GM19025 (cell line): ENCODE results near the gene JAM2.
"Not testable (repeated sequence)": the region's sequence is repeated elsewhere in the genome, so short reads cannot be mapped to it uniquely, and the experiment has no call there.

Experiments used
- ATAC-seq: cut with Tn5 transposase; IDR thresholded peaks from one replicate; pipeline ENCODE4 v1.9.1; 2021; ENCODE audit warnings: mild to moderate bottlenecking, low read depth, moderate library complexity; ENCODE audit not compliant: unreplicated experiment

The JAM2 gene

DNA sequence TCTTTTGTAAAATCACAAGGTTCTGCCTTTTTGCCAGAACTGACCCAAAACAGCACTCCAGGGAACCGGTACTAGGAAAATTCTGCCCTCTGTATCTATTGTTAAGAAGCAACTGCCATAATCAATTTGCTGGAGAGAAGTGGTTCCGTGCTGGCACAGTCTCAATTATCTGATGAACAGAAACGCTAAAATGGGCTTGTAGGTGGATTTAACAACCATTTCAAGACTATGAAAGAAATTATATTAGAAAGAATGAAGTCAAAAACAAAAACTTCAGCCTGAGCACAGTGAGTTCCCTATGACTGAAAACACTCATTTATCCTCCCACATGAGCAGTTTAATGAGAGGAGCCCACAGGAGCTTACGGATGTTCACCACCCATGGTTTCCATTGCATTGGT is 4.4 kb downstream of the JAM2 start:
- no peak for ATAC-seq

GRCh38 chr21:25646474-25646873 is 7.4 kb downstream of the JAM2 start:
- ATAC-seq, result no peak

GRCh38 chr21:25647647-25648046 is 8.6 kb downstream of the JAM2 start:
- ATAC-seq, result no peak

GRCh38 chr21:25649146-25649545 is 10.1 kb downstream of the JAM2 start:
- no peak for ATAC-seq

DNA sequence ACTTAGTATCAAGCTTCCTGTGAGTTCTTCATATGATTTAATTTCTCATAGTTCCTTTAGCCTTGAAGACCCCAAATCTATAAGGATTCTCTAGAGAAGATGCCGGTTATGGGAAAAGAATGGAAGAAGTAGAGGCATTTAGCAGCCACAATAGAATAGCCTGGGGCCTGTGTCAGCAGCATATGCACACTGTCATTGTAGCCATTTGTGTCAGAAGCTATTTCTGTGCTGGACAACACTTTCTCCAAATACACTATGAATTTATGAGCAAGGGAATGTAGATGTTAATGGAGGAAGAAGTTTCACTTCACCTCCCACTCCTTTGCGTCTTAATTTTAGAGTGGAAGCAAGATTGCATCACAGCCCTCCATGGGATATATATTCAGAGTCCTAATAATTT is 17.4 kb downstream of the JAM2 start:
- no peak for ATAC-seq

- no peak for ATAC-seq
Observed at GRCh38 chr21:25657140-25657539, 18.1 kb downstream of the JAM2 start.

DNA sequence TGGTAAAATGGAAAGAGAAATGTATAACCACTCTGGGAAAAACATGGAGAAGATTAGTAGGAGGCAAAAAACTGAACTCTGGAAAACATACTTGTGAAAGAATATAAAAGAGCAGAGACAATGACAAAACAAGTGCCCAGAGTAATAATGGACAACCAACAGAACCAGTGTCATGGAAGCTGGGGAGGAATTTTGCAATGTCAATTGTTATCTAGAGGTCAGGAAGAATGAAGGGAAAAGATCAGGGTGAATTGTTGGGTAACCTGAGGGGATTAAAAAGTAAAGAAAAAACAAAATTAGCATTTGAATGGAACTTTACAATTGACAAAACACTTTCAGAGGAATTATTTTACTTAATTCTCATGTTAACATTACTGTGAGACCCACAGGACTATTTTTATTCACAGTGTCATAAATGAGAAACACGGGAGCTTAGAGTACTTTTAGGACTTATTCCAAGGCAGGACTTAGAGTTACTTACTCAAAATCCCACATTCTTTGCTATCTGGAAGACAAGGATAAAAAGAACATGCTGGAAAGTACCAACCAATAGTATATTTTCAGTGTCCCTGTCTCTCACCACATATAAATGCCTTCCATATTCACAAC is 19.5 kb downstream of the JAM2 start:
- ATAC-seq, result no peak

DNA sequence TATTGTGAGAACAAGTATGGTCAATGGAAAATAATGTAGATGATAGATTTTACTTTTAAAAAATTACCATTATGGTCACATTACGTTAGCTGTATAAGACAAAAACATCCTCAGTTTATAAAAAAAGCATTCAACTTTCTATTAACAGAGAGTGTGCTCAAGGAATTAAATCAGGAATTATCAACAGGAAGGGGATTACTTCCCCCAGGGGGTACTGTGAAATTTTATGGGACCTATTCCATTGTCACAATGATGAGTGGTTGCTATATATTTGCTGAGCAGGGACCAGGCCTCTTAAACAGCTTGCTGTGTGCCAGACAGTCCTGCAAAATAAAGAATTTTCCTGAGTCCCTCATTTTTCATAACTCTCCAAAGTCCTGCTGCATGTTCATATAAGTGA is 21.2 kb downstream of the JAM2 start:
- ATAC-seq, result no peak

- no peak for ATAC-seq
Observed at GRCh38 chr21:25664491-25664931, 25.5 kb downstream of the JAM2 start.

DNA sequence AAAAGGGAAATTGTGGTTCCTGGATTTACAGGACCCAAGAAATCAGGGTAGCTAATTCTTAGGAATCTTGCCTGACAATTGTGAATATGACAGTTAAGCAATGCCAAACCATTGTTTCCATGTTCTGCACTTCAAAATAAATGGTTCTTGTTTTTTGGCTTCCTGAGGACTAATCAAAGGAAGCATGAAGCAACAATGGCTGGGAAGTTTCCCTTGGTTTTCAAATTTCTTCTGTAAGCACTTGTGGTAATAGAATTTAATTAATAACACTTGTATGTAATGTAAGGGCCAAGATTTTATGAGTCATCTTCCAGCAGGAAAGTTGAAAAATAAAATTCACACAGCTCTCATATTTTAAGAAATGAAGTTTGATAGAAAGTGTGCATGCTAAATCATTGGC is 31.7 kb downstream of the JAM2 start:
- no peak for ATAC-seq

DNA sequence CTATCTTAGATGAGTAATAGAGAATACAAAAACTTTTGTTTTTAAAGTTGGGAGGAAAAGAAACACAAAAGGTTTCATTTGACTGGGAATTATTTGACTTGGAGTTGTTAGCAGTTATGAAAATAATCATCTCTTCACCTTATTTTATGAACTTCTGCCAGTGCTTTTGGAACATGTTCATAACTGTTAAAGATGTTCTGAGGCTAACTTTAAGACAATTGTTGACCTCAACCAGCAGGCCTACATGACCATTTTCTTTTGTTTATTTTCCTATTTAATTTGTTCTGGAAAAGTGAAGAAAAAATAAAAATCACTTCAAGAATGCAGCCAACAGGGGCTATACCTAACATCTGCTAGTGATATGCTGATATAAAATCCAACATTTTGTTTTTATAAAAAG is 37.4 kb downstream of the JAM2 start:
- ATAC-seq, result no peak

DNA sequence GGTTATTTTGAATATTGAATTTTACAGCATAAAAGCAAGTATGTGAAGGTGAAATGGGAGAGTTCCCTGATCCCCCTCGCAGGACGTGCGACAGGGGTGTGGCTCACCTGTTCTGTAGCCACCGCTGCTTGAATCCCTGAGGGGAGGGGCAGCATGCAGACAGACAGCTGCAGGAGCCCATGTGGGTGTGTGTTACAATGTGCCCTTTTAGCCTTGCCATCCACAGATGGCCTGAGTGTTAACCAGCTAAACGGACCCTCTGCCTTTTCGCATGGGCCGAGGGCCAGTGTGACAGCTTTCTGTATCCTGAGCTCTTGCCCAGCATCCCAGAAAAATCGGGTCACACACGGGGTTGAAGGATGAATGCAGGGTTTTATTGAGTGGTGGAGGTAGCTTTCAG is 43.3 kb downstream of the JAM2 start:
- ATAC-seq, result no peak

DNA sequence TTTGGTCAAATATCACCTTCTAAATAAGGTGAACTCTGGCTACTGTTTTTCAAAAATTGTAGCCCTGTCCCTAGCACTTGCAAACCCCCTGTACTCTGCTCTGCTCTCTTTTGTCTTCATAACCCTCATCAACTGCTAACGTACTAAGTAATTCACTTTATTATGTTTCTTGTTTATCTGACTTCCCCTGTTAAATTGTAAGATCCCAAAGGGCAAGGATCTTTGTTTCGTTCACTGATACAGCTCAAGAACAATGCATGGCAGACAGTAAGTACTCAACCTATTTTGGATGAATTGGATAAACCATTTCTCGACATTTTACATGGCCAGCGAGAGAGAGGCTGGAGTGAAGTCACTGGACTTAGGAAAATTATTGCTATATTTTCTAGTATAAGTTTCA is 48.7 kb downstream of the JAM2 start:
- no peak for ATAC-seq

- no peak for ATAC-seq
Observed at GRCh38 chr21:25688275-25689155, 49.5 kb downstream of the JAM2 start.

- ATAC-seq, result no peak
Observed at GRCh38 chr21:25689226-25689625, 50.2 kb downstream of the JAM2 start.

- ATAC-seq, result no peak
Observed at GRCh38 chr21:25691976-25692375, 52.9 kb downstream of the JAM2 start.

DNA sequence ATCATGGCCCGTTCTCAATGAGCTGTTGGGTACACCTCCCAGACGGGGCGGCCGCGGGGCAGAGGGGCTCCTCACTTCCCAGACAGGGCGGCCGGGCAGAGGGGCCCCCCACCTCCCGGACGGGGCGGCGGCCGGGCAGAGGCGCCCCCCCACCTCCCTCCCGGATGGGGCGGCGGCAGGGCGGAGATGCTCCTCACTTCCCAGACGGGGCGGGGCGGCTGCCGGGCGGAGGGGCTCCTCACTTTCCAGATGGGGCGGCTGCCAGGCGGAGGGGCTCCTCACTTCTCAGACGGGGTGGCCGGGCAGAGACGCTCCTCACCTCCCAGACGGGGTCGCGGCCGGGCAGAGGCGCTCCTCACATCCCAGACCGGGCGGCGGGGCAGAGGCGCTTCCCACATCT is 56.4 kb downstream of the JAM2 start:
- ATAC-seq, result not testable (repeated sequence)

DNA sequence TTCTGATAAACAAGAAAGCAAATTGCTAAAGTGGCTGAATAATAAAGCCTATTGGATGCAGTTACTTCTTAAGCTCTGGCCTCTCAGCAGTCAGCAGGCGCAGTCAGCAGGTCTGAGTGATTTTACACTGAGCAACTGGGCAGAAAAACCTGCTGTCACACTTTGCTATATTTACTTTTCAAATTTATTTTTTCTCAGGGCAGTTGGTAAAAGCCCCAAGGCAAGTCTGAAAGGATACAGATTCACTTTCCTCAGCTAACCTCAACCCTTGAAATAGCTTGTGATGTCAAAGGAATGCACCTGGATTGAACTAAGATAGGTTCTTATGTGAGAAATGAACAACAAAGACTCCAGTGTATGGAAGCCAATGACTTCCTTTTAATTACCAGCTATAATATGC is 61.7 kb downstream of the JAM2 start:
- no peak for ATAC-seq

DNA sequence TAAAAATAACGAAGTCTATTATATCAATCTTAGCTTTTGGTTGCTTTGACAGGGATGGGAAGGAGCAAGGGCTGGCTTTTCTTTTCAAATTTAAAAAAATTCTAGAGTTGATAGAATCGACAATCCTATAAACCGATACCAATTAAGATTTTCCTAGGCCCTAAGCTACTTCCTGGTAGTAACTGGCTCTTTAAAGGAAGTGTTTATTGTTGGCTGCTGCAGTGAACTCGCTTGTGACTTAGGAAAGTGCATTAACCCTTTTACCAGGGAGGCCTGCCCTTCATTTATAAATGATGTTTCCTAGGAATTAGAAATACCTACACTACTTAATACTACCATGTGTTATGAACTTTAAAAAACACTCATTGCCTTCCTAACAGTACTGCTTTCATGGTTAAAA is 62.5 kb downstream of the JAM2 start:
- no peak for ATAC-seq

GRCh38 chr21:25708467-25709065 is 69.5 kb downstream of the JAM2 start:
- no peak for ATAC-seq

DNA sequence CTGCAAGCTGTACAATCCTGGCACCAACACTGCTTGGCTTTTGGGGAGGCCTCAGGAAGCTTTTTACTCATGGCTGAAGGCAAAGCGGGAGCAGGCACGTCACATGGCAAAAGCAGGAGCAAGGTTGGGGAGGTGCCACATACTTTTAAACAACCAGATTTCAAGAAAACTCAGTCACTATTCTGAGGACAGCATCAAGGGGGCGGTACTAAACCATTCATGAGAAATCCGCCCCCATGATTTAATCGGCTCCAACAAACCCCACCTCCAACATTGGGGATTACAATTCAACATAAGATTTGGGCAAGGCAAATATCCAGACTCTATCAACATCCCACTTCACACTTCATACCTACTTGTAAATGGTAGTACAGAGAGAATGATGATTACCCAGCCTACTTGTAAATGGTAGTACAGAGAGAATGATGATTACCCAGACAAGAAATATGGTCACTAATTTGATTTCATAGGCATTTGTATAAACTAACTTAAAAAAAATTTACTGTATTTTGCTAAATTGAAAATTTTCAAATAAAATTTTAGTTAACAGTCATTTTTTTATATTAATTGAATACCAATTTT is 70.7 kb downstream of the JAM2 start:
- ATAC-seq, result no peak
